SK-N-SH (cell line): ENCODE measurements around the gene CYB561A3. TPM values are rescaled to one million over a fixed set of nuclear protein-coding genes. Genes with fewer than 3 reads are reported as not detected.

Source experiments
- CTCF ChIA-PET: fragments of 300-600, 350-600 bp; formaldehyde crosslinking; extraction: SDS; loops from one replicate; lab custom pipeline; 2021; lab: Yijun Ruan, JAX
- POLR2A ChIA-PET: fragments of 350-600 bp; sonication (Branson Sonifier 250); formaldehyde crosslinking; extraction: SDS; loops from one replicate; lab custom pipeline; 2020; ENCODE audit warnings: antibody characterized with exemption, inconsistent platforms; lab: Yijun Ruan, JAX
- DNase-seq: peaks from one replicate; pipeline ENCODE4 v3.0.0; 2012
- H2AFZ ChIP-seq: fragments of 200-600 bp; sonication (generic); 2 replicates; pipeline ENCODE4 v1.8.1; 2016; ENCODE audit warnings: antibody characterized with exemption, mild to moderate bottlenecking, low read depth
- H3F3A ChIP-seq: fragments of 200-600 bp; sonication (generic); replicated peaks from 2 replicates; pipeline ENCODE3; 2016; ENCODE audit warnings: antibody characterized with exemption, mild to moderate bottlenecking; ENCODE audit not compliant: insufficient read depth
- H3K27ac ChIP-seq, 2 experiments: fragments of 200-500 bp in 1 of 2; fragments of 200-600 bp in 1 of 2; sonication (Bioruptor generic) in 1 of 2; sonication (generic), shearing (Covaris generic) in 1 of 2; 2 replicates each; pipeline versions ENCODE4 v1.5.1 to v1.6.1; 2014 to 2016; ENCODE audit warnings: low read depth in 2 of 2, inconsistent platforms in 1 of 2, low read length in 1 of 2, mild to moderate bottlenecking in 1 of 2, mixed read lengths in 1 of 2
- H3K27me3 ChIP-seq: fragments of 200-600 bp; sonication (generic), shearing (Covaris generic); 2 replicates; pipeline ENCODE4 v1.6.1; 2016; ENCODE audit warnings: mixed run types; ENCODE audit not compliant: insufficient read depth
- H3K36me3 ChIP-seq, 2 experiments: fragments of 200-500 bp in 1 of 2; fragments of 200-600 bp in 1 of 2; sonication (Bioruptor generic) in 1 of 2; sonication (generic) in 1 of 2; replicated peaks in 1 of 2; 2 replicates each; pipeline versions ENCODE3 to v1.5.1; 2014 to 2016; ENCODE audit warnings: low read length in 1 of 2, mild to moderate bottlenecking in 1 of 2; ENCODE audit not compliant: insufficient read depth in 2 of 2, control insufficient read depth in 1 of 2
- H3K4me1 ChIP-seq, 2 experiments: fragments of 200-500 bp in 1 of 2; fragments of 200-600 bp in 1 of 2; sonication (Bioruptor generic) in 1 of 2; sonication (generic), shearing (Covaris generic) in 1 of 2; 2 replicates each; pipeline versions ENCODE4 v1.5.1 to v1.6.1; 2014 to 2016; ENCODE audit warnings: low read depth in 1 of 2, low read length in 1 of 2, mixed run types in 1 of 2; ENCODE audit not compliant: insufficient read depth in 2 of 2, control insufficient read depth in 1 of 2
- H3K4me2 ChIP-seq: fragments of 200-600 bp; sonication (generic), shearing (Covaris generic); 2 replicates; pipeline ENCODE4 v1.6.1; 2017; ENCODE audit warnings: mixed run types
- H3K4me3 ChIP-seq, 2 experiments: fragments of 200-500 bp in 1 of 2; fragments of 200-600 bp in 1 of 2; sonication (Bioruptor generic) in 1 of 2; sonication (generic), shearing (Covaris generic) in 1 of 2; 2 replicates each; pipeline versions ENCODE4 v1.5.1 to v1.8.1; 2014 to 2016; ENCODE audit warnings: low read depth in 2 of 2, inconsistent platforms in 1 of 2, low read length in 1 of 2, mild to moderate bottlenecking in 1 of 2, mixed read lengths in 1 of 2, moderate library complexity in 1 of 2
- H3K79me2 ChIP-seq: fragments of 200-600 bp; sonication (generic); 2 replicates; pipeline ENCODE4 v1.8.1; 2017; ENCODE audit warnings: mild to moderate bottlenecking; ENCODE audit not compliant: insufficient read depth
- H3K9ac ChIP-seq: fragments of 200-600 bp; sonication (generic); 2 replicates; pipeline ENCODE4 v1.6.1; 2017; ENCODE audit warnings: mixed run types
- H3K9me2 ChIP-seq: fragments of 200-600 bp; sonication (generic); 2 replicates; pipeline ENCODE4 v1.6.1; 2017; ENCODE audit warnings: mixed run types
- H3K9me3 ChIP-seq: fragments of 200-600 bp; sonication (generic); 2 replicates; pipeline ENCODE4 v1.6.1; 2017; ENCODE audit warnings: mixed run types, mild to moderate bottlenecking, moderate library complexity
- H4K20me1 ChIP-seq: fragments of 200-600 bp; sonication (generic); 2 replicates; pipeline ENCODE4 v1.6.1; 2017; ENCODE audit warnings: mild to moderate bottlenecking, mixed run types; ENCODE audit not compliant: insufficient read depth
- CHD2 ChIP-seq: fragments of 150-350 bp; IDR thresholded peaks from 2 replicates; pipeline ENCODE4 v1.6.1; 2018; ENCODE audit warnings: low read length; ENCODE audit not compliant: partially characterized antibody
- FOXM1 ChIP-seq: IDR thresholded peaks from 2 replicates; pipeline ENCODE4 v1.4.0; 2012; ENCODE audit warnings: low read depth, mild to moderate bottlenecking
- JUND ChIP-seq: IDR thresholded peaks from 2 replicates; pipeline ENCODE4 v1.4.0; 2012
- MAX ChIP-seq: IDR thresholded peaks from 2 replicates; pipeline ENCODE4 v1.4.0; 2012; ENCODE audit warnings: low read depth
- MEF2A ChIP-seq: IDR thresholded peaks from 2 replicates; pipeline ENCODE4 v1.4.0; 2012; ENCODE audit warnings: low read depth, borderline replicate concordance
- POLR2AphosphoS5 ChIP-seq: IDR thresholded peaks from 2 replicates; pipeline ENCODE4 v1.6.1; 2012; ENCODE audit warnings: low read depth, low read length
- RAD21 ChIP-seq: IDR thresholded peaks from 2 replicates; pipeline ENCODE4 v1.6.1; 2012; ENCODE audit warnings: mild to moderate bottlenecking, low read length
- REST ChIP-seq: IDR thresholded peaks from 2 replicates; pipeline ENCODE4 v1.6.1; 2012; ENCODE audit warnings: mild to moderate bottlenecking, low read depth, low read length, moderate library complexity
- RXRA ChIP-seq: IDR thresholded peaks from 2 replicates; pipeline ENCODE4 v1.4.0; 2012; ENCODE audit warnings: low read depth, mild to moderate bottlenecking, borderline replicate concordance
- TAF1 ChIP-seq: IDR thresholded peaks from 2 replicates; pipeline ENCODE4 v1.6.1; 2012; ENCODE audit warnings: low read depth, mild to moderate bottlenecking, low read length, moderate library complexity, borderline replicate concordance
- TCF12 ChIP-seq: IDR thresholded peaks from 2 replicates; pipeline ENCODE4 v1.4.0; 2012
- USF2 ChIP-seq: fragments of 150-350 bp; IDR thresholded peaks from 2 replicates; pipeline ENCODE4 v1.6.1; 2017; ENCODE audit warnings: antibody characterized with exemption, low read length, low read depth, borderline replicate concordance
- WGBS: methylation state at CpG from one replicate; pipeline ENCODE4 v1.1.6; 2017; ENCODE audit warnings: low lambda C conversion rate; 5-methylcytosine and 5-hydroxymethylcytosine counted together
- polyA plus RNA-seq, 3 experiments: library from polyadenylated mRNA; depleted of rRNA; stranded (reverse); fragments of >200 nt; gene quantifications; 2 replicates each; pipeline ENCODE4 v1.2.3, GENCODE V29; 2012
- TF ChIP-seq, protein P1 (sequence below): IDR thresholded peaks from 2 replicates; pipeline ENCODE4 v1.4.0; 2012; ENCODE audit warnings: low read depth, borderline replicate concordance
- TF ChIP-seq, protein P2 (sequence below): IDR thresholded peaks from 2 replicates; pipeline ENCODE4 v1.4.0; 2012; ENCODE audit warnings: low read depth, borderline replicate concordance
- TF ChIP-seq, protein P3 (sequence below): fragments of 200-600 bp; sonication (generic); IDR thresholded peaks from 2 replicates; pipeline ENCODE4 v1.6.1; 2017; ENCODE audit warnings: antibody characterized with exemption, mild to moderate bottlenecking, moderate library complexity

CYB561A3 gene
- polyA plus RNA-seq, 1 of the 3 experiments (the other 2 are of a cell fraction), result 76.4 TPM

DNA sequence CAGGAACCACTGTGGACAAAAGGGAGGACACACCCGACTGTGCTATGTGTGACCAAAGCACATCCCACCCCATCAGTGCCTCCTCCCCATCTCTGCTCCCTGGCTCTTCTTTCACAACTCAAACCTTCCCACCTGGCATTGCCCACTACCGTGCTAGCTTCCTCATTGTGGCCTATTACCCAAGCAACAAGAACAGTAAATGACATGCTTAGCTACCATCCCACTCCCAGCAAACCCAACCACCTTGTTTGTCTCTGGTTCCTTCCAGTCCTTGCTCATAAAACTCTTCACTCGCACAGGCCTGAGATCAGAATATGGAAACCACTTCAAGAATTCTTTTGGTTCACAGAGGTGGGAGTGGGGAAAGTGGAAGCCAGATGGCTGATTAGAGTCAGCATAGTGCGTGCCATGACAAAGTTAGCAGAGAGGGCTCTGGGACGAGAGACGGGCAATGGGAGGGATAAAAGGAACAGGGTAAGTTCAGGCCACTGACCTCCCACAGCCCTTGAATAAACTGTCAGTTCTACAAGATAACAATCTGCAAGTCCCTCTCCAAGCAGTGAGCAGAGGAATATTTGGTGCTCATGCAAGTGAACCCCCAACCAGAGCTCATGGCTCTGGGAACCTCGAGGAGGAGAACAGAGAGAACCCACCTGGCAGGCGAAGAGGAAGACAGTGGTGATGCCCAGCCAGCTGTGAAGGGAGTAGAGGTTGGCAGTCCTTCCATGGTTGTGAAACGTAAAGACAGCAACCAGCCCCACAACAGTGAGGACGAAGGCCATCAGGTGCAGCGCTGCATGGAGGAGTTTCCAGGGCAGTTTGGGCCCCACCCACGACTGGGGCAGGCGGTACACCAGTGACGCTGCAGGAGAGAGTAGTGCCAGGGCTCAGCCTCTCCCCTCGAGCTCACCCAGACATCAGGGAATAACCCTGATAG, 8.3 kb downstream of the CYB561A3 start:
- Histone ChIP-seq H3K27ac (no peak overlapping the region), H3K27me3 (no peaks in the 10 kb centered on the region), H3K4me1 (peaks cover 0 to 3% of the 10 kb centered on the region in 2 experiments; a peak in 1 of 4 replicates), H3K9ac (no peak overlapping the region), H3F3A (no peaks in the 10 kb centered on the region), H4K20me1 (no peaks in the 10 kb centered on the region), H3K79me2 (no peaks in the 10 kb centered on the region), H3K4me2 (no peak overlapping the region), H3K36me3 (peaks cover 5 to 29% of the 10 kb centered on the region in 2 experiments), H3K9me2 (no peaks in the 10 kb centered on the region)
- POLR2A ChIA-PET, result interaction anchor here (1.3 kb wide), 1 partner anchor 8 kb away, joined by 8 read pairs; the partner anchor contains the start of genes CYB561A3 and TMEM138
- WGBS, result 85% methylated on average over 15 of the region's 15 CpGs
- DNase-seq, result no peak
- TF ChIP-seq RAD21 (no peak), RXRA (no peak), TCF12 (no peak), CHD2 (no peak)
- TF ChIP-seq, protein P1, sequence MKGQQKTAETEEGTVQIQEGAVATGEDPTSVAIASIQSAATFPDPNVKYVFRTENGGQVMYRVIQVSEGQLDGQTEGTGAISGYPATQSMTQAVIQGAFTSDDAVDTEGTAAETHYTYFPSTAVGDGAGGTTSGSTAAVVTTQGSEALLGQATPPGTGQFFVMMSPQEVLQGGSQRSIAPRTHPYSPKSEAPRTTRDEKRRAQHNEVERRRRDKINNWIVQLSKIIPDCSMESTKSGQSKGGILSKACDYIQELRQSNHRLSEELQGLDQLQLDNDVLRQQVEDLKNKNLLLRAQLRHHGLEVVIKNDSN, result no peak
- TF ChIP-seq, protein P2, sequence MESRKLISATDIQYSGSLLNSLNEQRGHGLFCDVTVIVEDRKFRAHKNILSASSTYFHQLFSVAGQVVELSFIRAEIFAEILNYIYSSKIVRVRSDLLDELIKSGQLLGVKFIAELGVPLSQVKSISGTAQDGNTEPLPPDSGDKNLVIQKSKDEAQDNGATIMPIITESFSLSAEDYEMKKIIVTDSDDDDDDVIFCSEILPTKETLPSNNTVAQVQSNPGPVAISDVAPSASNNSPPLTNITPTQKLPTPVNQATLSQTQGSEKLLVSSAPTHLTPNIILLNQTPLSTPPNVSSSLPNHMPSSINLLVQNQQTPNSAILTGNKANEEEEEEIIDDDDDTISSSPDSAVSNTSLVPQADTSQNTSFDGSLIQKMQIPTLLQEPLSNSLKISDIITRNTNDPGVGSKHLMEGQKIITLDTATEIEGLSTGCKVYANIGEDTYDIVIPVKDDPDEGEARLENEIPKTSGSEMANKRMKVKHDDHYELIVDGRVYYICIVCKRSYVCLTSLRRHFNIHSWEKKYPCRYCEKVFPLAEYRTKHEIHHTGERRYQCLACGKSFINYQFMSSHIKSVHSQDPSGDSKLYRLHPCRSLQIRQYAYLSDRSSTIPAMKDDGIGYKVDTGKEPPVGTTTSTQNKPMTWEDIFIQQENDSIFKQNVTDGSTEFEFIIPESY, result no peak
- TF ChIP-seq, all 33 proteins: peak for 0
- no peak overlapping the region for H2AFZ ChIP-seq
- no peaks in the 10 kb centered on the region for H3K9me3 ChIP-seq
- H3K4me3 ChIP-seq, result no peak overlapping the region
- CTCF ChIA-PET, result interaction anchor here (1.0 to 5.8 kb wide), 4 partner anchors 9 to 33 kb away, joined by 3 to 29 read pairs (median 5); partner anchors contain the start of genes CYB561A3 and TMEM138

DNA sequence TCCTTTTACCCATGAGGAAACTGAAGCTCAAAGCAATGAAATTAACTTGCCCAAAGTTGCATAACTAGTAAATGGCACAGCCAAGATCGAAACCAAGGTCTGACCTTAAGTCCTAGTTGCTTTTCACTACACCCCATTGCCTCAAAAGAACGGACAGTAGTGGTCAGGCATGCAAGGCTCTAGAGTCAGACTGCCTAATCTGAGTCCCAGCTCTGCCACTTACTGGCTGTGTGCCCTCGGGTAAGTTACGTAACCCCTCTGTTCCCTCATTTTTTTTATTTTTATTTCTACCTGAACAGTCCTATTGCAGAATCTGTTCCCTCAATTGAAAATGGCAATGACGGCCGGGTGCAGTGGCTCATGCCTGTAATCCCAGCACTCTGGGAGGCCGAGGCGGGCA, 9.6 kb downstream of the CYB561A3 start:
- Histone ChIP-seq H3K27me3 (no peaks in the 10 kb centered on the region), H3K79me2 (no peaks in the 10 kb centered on the region), H3K9ac (no peak overlapping the region), H3K36me3 (peaks cover 5 to 36% of the 10 kb centered on the region in 2 experiments), H3K9me3 (no peaks in the 10 kb centered on the region), H3K27ac (no peak overlapping the region), H3K9me2 (no peaks in the 10 kb centered on the region), H2AFZ (no peak overlapping the region), H4K20me1 (no peaks in the 10 kb centered on the region), H3K4me1 (peaks cover 0 to 3% of the 10 kb centered on the region in 2 experiments; a peak in 1 of 4 replicates), H3F3A (no peaks in the 10 kb centered on the region), H3K4me3 (no peak overlapping the region), H3K4me2 (no peak overlapping the region)
- POLR2A ChIA-PET, result interaction anchor here (0.6 to 1.2 kb wide), 2 partner anchors 19 to 170 kb away, joined by 3 to 4 read pairs; no protein-coding TSS in a partner anchor
- CTCF ChIA-PET, result interaction anchor here (0.7 to 1.9 kb wide), 3 partner anchors 10 to 33 kb away, joined by 3 to 8 read pairs (median 6); partner anchors contain the start of genes CYB561A3 and TMEM138
- WGBS, result 83% methylated on average over 8 of the region's 8 CpGs
- DNase-seq, result no peak
- no peak for TF ChIP-seq REST
- TF ChIP-seq USF2, result no peak
- TF ChIP-seq FOXM1, result no peak
- TF ChIP-seq, protein P3, sequence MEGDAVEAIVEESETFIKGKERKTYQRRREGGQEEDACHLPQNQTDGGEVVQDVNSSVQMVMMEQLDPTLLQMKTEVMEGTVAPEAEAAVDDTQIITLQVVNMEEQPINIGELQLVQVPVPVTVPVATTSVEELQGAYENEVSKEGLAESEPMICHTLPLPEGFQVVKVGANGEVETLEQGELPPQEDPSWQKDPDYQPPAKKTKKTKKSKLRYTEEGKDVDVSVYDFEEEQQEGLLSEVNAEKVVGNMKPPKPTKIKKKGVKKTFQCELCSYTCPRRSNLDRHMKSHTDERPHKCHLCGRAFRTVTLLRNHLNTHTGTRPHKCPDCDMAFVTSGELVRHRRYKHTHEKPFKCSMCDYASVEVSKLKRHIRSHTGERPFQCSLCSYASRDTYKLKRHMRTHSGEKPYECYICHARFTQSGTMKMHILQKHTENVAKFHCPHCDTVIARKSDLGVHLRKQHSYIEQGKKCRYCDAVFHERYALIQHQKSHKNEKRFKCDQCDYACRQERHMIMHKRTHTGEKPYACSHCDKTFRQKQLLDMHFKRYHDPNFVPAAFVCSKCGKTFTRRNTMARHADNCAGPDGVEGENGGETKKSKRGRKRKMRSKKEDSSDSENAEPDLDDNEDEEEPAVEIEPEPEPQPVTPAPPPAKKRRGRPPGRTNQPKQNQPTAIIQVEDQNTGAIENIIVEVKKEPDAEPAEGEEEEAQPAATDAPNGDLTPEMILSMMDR, result no peak
- no peak for TF ChIP-seq MEF2A
- TF ChIP-seq POLR2AphosphoS5, result no peak
- TF ChIP-seq JUND, result no peak
- no peak for TF ChIP-seq MAX
- TF ChIP-seq TAF1, result no peak
